Trophoblast cell (in vitro differentiated cells and primary cell): ENCODE data around the gene PTPRM.

ENCODE experiments used
- DNase-seq, 2 donors: peaks; one replicate each; pipeline ENCODE4 v3.0.0-alpha.2; 2016
- H2AFZ ChIP-seq: 2 replicates; pipeline ENCODE4 v1.6.1; 2013; ENCODE audit warnings: low read length, moderate library complexity, mild to moderate bottlenecking; ENCODE audit not compliant: insufficient read depth, poor library complexity
- H2AK5ac ChIP-seq: 2 replicates; pipeline ENCODE4 v1.6.1; 2013; ENCODE audit warnings: mild to moderate bottlenecking, low read length
- H2BK120ac ChIP-seq: 2 replicates; pipeline ENCODE4 v1.6.1; 2013; ENCODE audit warnings: low read length, mild to moderate bottlenecking, moderate library complexity; ENCODE audit not compliant: insufficient read depth, poor library complexity
- H2BK12ac ChIP-seq: 2 replicates; pipeline ENCODE4 v1.6.1; 2013; ENCODE audit warnings: mild to moderate bottlenecking, low read length, moderate library complexity
- H2BK5ac ChIP-seq: 2 replicates; pipeline ENCODE4 v1.6.1; 2013; ENCODE audit warnings: low read length, low read depth, moderate library complexity, mild to moderate bottlenecking; ENCODE audit not compliant: poor library complexity
- H3K14ac ChIP-seq: 2 replicates; pipeline ENCODE4 v1.6.1; 2013; ENCODE audit warnings: mild to moderate bottlenecking, low read length
- H3K18ac ChIP-seq: 2 replicates; pipeline ENCODE4 v1.6.1; 2013; ENCODE audit warnings: mild to moderate bottlenecking, low read length
- H3K23ac ChIP-seq: 2 replicates; pipeline ENCODE4 v1.6.1; 2013; ENCODE audit warnings: low read length
- H3K27ac ChIP-seq: 2 replicates; pipeline ENCODE4 v1.5.1; 2013; ENCODE audit warnings: low read depth, mild to moderate bottlenecking, inconsistent platforms, low read length, moderate library complexity
- H3K27me3 ChIP-seq: 2 replicates; pipeline ENCODE4 v1.6.1; 2013; ENCODE audit warnings: inconsistent platforms, mild to moderate bottlenecking, low read length, moderate library complexity; ENCODE audit not compliant: insufficient read depth
- H3K36me3 ChIP-seq, 2 experiments: 1 replicate in 1 of 2; 2 replicates in 1 of 2; pipeline ENCODE4 v1.6.1; 2013; ENCODE audit warnings: low read length in 2 of 2, mild to moderate bottlenecking in 2 of 2, moderate library complexity in 1 of 2; ENCODE audit not compliant: insufficient read depth in 2 of 2, control insufficient read depth in 1 of 2
- H3K4ac ChIP-seq: 2 replicates; pipeline ENCODE4 v1.6.1; 2013; ENCODE audit warnings: low read depth, mild to moderate bottlenecking, low read length, moderate library complexity
- H3K4me1 ChIP-seq, 2 experiments: 1 replicate in 1 of 2; 2 replicates in 1 of 2; pipeline ENCODE4 v1.6.1; 2013; ENCODE audit warnings: low read length in 2 of 2, mild to moderate bottlenecking in 2 of 2, moderate library complexity in 1 of 2; ENCODE audit not compliant: insufficient read depth in 2 of 2, control insufficient read depth in 1 of 2
- H3K4me2 ChIP-seq: 2 replicates; pipeline ENCODE4 v1.6.1; 2013; ENCODE audit warnings: inconsistent platforms, mild to moderate bottlenecking, low read length, moderate library complexity
- H3K4me3 ChIP-seq: 2 replicates; pipeline ENCODE4 v1.5.1; 2013; ENCODE audit warnings: mild to moderate bottlenecking, low read depth, low read length, inconsistent platforms
- H3K79me1 ChIP-seq: one replicate; pipeline ENCODE4 v1.6.1; 2013; ENCODE audit warnings: low read length
- H3K79me2 ChIP-seq: 2 replicates; pipeline ENCODE4 v1.6.1; 2013; ENCODE audit warnings: low read length, mild to moderate bottlenecking; ENCODE audit not compliant: control insufficient read depth, insufficient read depth, poor library complexity
- H3K9ac ChIP-seq: 2 replicates; pipeline ENCODE4 v1.6.1; 2013; ENCODE audit warnings: mild to moderate bottlenecking, low read length
- H3K9me3 ChIP-seq: 2 replicates; pipeline ENCODE4 v1.6.1; 2013; ENCODE audit warnings: low read depth, mild to moderate bottlenecking, control low read depth, inconsistent platforms, low read length; ENCODE audit not compliant: insufficient read depth
- H4K12ac ChIP-seq: 2 replicates; pipeline ENCODE4 v1.6.1; 2013; ENCODE audit warnings: low read depth, mild to moderate bottlenecking, low read length, moderate library complexity
- H4K8ac ChIP-seq: 2 replicates; pipeline ENCODE4 v1.6.1; 2013; ENCODE audit warnings: low read depth, mild to moderate bottlenecking, low read length, moderate library complexity
- H4K91ac ChIP-seq: one replicate; pipeline ENCODE4 v1.6.1; 2013; ENCODE audit warnings: low read depth, mild to moderate bottlenecking, low read length, moderate library complexity
- WGBS: extraction: QIAGEN DNeasy Blood & Tissue Kit; methylation state at CpG from one replicate; pipeline ENCODE4 v1.1.7; 2013; ENCODE audit warnings: missing lambda C conversion rate; ENCODE audit not compliant: insufficient read length, insufficient coverage; ENCODE audit errors: extremely low coverage; 5-methylcytosine and 5-hydroxymethylcytosine counted together

The PTPRM gene

DNA sequence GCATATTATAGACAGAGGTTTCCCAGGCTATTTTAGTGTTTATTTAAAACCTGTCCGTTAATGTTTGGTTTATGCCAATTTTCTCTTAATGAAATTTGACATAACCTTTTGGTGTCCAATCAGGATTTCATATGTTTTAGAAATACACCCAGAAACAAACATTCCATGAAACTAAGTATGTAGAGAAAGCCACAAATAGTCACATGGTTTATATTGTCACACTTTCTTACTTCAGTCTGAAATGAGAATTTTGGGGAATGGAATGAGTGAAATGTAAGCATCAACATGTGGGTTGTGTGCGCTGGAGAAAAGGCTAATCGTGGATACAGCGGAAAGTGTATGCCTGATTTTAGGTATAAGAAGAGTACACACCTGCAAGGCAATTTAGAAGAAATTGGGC, 765.2 kb downstream of the PTPRM start:
- Histone ChIP-seq H3K23ac (no peak overlapping the region), H3K27ac (no peak overlapping the region), H3K4me1 (no peaks in the 10 kb centered on the region), H3K36me3 (no peaks in the 10 kb centered on the region), H2BK5ac (no peak overlapping the region), H3K4ac (no peak overlapping the region), H4K12ac (no peak overlapping the region), H3K9me3 (no peaks in the 10 kb centered on the region), H3K79me1 (no peaks in the 10 kb centered on the region), H3K4me2 (no peak overlapping the region), H3K14ac (no peak overlapping the region), H4K8ac (no peak overlapping the region), H2AFZ (no peak overlapping the region), H4K91ac (no peak overlapping the region), H3K4me3 (no peak overlapping the region), H2BK12ac (no peak overlapping the region), H3K18ac (no peak overlapping the region), H3K9ac (no peak overlapping the region), H3K79me2 (no peaks in the 10 kb centered on the region), H3K27me3 (no peaks in the 10 kb centered on the region), H2AK5ac (no peak overlapping the region), H2BK120ac (no peak overlapping the region)
- no CpG with 5 or more reads among the region's 4 CpGs for WGBS
- DNase-seq: no peak

DNA sequence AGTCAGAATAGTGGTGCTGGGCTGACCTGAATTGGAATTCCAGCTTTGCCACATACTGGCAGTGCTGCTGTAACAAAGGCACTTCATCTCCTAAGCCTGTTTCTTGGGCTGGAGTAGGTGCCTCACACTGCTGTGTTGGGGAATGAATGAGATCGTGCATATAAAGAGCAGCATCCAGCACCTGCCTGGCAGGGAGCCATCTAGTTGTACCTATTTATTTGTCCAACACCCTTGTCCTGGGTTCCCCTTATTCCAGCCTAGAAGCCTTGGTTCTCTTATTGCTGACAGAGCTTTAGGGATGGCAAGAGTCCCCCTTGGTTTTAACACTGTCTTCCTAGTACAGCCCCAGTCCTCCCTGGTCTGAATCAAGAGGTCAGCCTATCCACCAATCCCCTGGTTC, 766.8 kb downstream of the PTPRM start:
- Histone ChIP-seq H3K4me3 (no peak overlapping the region), H3K23ac (no peak overlapping the region), H3K27ac (no peak overlapping the region), H2BK12ac (no peak overlapping the region), H3K18ac (no peak overlapping the region), H3K4me1 (no peaks in the 10 kb centered on the region), H3K36me3 (no peaks in the 10 kb centered on the region), H2BK120ac (no peak overlapping the region), H3K14ac (no peak overlapping the region), H2BK5ac (no peak overlapping the region), H4K12ac (no peak overlapping the region), H3K9ac (no peak overlapping the region), H2AK5ac (no peak overlapping the region), H3K4ac (no peak overlapping the region), H4K8ac (no peak overlapping the region), H3K79me1 (no peaks in the 10 kb centered on the region), H3K9me3 (no peaks in the 10 kb centered on the region), H3K79me2 (no peaks in the 10 kb centered on the region), H3K4me2 (no peak overlapping the region), H4K91ac (no peak overlapping the region), H3K27me3 (no peaks in the 10 kb centered on the region), H2AFZ (no peak overlapping the region)
- no peak for DNase-seq
- no CpG with 5 or more reads among the region's 1 CpG for WGBS

DNA sequence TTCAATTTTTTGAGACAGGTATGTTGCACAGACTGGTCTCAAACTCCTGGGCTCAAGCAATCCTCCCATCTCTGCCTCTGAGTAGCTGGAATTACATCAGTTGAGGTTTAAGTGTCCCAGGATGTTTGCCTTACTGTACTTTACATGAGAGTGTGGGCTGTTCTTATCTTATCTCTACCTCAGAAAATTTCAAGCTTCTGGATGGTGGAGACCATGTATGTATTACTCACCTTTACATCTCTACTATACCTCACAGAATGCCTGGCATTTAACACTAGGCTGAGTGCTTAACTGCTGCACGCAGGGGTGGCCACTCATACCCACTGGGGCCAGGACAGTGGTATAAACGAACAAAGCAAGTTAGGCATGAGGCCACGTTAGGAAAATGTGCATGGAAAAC, 770.1 kb downstream of the PTPRM start:
- Histone ChIP-seq H3K36me3 (no peaks in the 10 kb centered on the region), H3K79me1 (no peaks in the 10 kb centered on the region), H3K27me3 (no peaks in the 10 kb centered on the region), H3K18ac (no peak overlapping the region), H2BK120ac (no peak overlapping the region), H3K14ac (no peak overlapping the region), H3K4me3 (no peak overlapping the region), H3K4me1 (peaks cover 0 to 2% of the 10 kb centered on the region in 2 experiments), H2BK12ac (no peak overlapping the region), H3K4me2 (no peak overlapping the region), H2AFZ (no peak overlapping the region), H2AK5ac (no peak overlapping the region), H3K4ac (no peak overlapping the region), H3K9me3 (no peaks in the 10 kb centered on the region), H3K23ac (no peak overlapping the region), H4K8ac (no peak overlapping the region), H4K12ac (no peak overlapping the region), H3K9ac (no peak overlapping the region), H2BK5ac (no peak overlapping the region), H4K91ac (no peak overlapping the region), H3K27ac (no peak overlapping the region), H3K79me2 (no peaks in the 10 kb centered on the region)
- no CpG with 5 or more reads among the region's 3 CpGs for WGBS
- DNase-seq: peak; percentile 43 to 84

DNA sequence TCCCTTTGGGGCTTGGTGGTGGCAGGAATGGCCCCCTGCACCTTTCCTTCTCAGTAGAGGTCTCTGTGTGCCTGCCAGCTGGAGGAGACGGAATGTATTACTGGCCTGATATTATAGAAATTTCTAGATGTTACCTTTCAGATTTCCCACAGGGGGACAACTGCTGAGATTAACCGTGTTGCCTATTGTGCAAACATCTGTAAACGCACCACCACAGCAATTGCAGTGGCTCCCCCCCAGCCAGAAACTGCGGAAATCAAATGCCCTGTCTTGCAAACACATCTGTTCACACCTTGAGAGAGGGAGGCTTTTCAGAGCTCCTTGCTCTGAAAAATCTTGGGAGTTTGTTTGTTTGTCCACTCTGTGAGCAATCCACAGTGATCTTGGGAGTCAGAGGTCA, 772.1 kb downstream of the PTPRM start:
- Histone ChIP-seq H3K14ac (no peak overlapping the region), H3K9me3 (no peaks in the 10 kb centered on the region), H3K36me3 (no peaks in the 10 kb centered on the region), H3K27ac (no peak overlapping the region), H3K4me3 (no peak overlapping the region), H3K18ac (no peak overlapping the region), H3K9ac (no peak overlapping the region), H3K27me3 (no peaks in the 10 kb centered on the region), H4K91ac (no peak overlapping the region), H3K4me2 (no peak overlapping the region), H4K8ac (no peak overlapping the region), H2AFZ (no peak overlapping the region), H2BK12ac (no peak overlapping the region), H3K4me1 (peaks cover 0 to 2% of the 10 kb centered on the region in 2 experiments), H3K23ac (no peak overlapping the region), H3K79me1 (no peaks in the 10 kb centered on the region), H3K79me2 (no peaks in the 10 kb centered on the region), H2BK120ac (no peak overlapping the region), H2AK5ac (no peak overlapping the region), H2BK5ac (no peak overlapping the region), H4K12ac (no peak overlapping the region), H3K4ac (no peak overlapping the region)
- DNase-seq: no peak
- no CpG with 5 or more reads among the region's 4 CpGs for WGBS
